Measurements from ENCODE around the gene MEF2A. TPM values are rescaled to one million over a fixed set of nuclear protein-coding genes. Genes with fewer than 3 reads are reported as not detected.

The MEF2A gene
- total RNA-seq, 1 experiment from 2014 or later, result 21.3 TPM

- ATAC-seq (no peak), DNase-seq (no peak)
- H3K79me2 ChIP-seq (ENCODE audit: low read length), result peaks cover 66% of the 10 kb centered on the region
- H4K20me1 ChIP-seq (ENCODE audit: low read length), result no peaks in the 10 kb centered on the region
- no peaks in the 10 kb centered on the region for H3F3A ChIP-seq (ENCODE audit: low read length, unreplicated experiment)
- CTCF ChIA-PET, result no interaction called here
- H3K27me3 ChIP-seq (ENCODE audit: low read length), result no peaks in the 10 kb centered on the region
- BruUV-seq (replicated peaks), result no TSS peak
- intact Hi-C loops (cut with micrococcal nuclease), result no loop called here
- POLR2A ChIA-PET (ENCODE audit: unreplicated experiment), result no interaction called here
- no peak overlapping the region for H3K4me3 ChIP-seq (ENCODE audit: low read length)
- no peaks in the 10 kb centered on the region for H3K9me3 ChIP-seq (ENCODE audit: low read length)
- no peaks in the 10 kb centered on the region for H3K9me2 ChIP-seq (replicated peaks; ENCODE audit: low read length)
- H3K4me2 ChIP-seq (ENCODE audit: low read length), result no peak overlapping the region
- H3K36me3 ChIP-seq (ENCODE audit: low read depth, low read length), result no peaks in the 10 kb centered on the region
- H3K27ac ChIP-seq (ENCODE audit: low read length), result no peak overlapping the region
- no peak overlapping the region for H3K9ac ChIP-seq (ENCODE audit: low read length)
- TF ChIP-seq EZH2phosphoT487 (IDR thresholded peaks at IDR 0.05; ENCODE audit: borderline replicate concordance, low read length) (no peak), CTCF (conservative IDR thresholded peaks at IDR 0.05; ENCODE audit: low read depth, low read length) (no peak), EZH2 (IDR thresholded peaks at IDR 0.05; ENCODE audit: low read length, unreplicated experiment) (no peak)
- no peaks in the 10 kb centered on the region for H3K4me1 ChIP-seq (ENCODE audit: insufficient read depth, low read length)
- H2AFZ ChIP-seq (ENCODE audit: low read length), result no peak overlapping the region
These were observed 49.7 kb downstream of the MEF2A start for GRCh38 chr15:99615460-99615859.

GRCh38 chr15:99616129-99616528, 50.3 kb downstream of the MEF2A start:
- Histone ChIP-seq H3K79me2 (ENCODE audit: low read length) (peaks cover 65% of the 10 kb centered on the region), H3K9me3 (ENCODE audit: low read length) (no peaks in the 10 kb centered on the region), H3F3A (ENCODE audit: low read length, unreplicated experiment) (no peaks in the 10 kb centered on the region), H3K27ac (ENCODE audit: low read length) (no peak overlapping the region), H4K20me1 (ENCODE audit: low read length) (no peaks in the 10 kb centered on the region), H3K9me2 (replicated peaks; ENCODE audit: low read length) (no peaks in the 10 kb centered on the region), H3K27me3 (ENCODE audit: low read length) (no peaks in the 10 kb centered on the region), H3K4me3 (ENCODE audit: low read length) (no peak overlapping the region), H3K4me1 (ENCODE audit: insufficient read depth, low read length) (no peaks in the 10 kb centered on the region), H3K36me3 (ENCODE audit: low read depth, low read length) (no peaks in the 10 kb centered on the region), H3K4me2 (ENCODE audit: low read length) (no peak overlapping the region), H2AFZ (ENCODE audit: low read length) (no peak overlapping the region), H3K9ac (ENCODE audit: low read length) (no peak overlapping the region)
- ChIA-PET CTCF (no interaction called here), POLR2A (ENCODE audit: unreplicated experiment) (no interaction called here)
- TF ChIP-seq EZH2 (IDR thresholded peaks at IDR 0.05; ENCODE audit: low read length, unreplicated experiment), result no peak
- TF ChIP-seq CTCF (conservative IDR thresholded peaks at IDR 0.05; ENCODE audit: low read depth, low read length), result no peak
- no peak for TF ChIP-seq EZH2phosphoT487 (IDR thresholded peaks at IDR 0.05; ENCODE audit: borderline replicate concordance, low read length)
- ATAC-seq (no peak), DNase-seq (no peak)
- intact Hi-C loops (cut with micrococcal nuclease), result no loop called here
- BruUV-seq (replicated peaks), result no TSS peak

GRCh38 chr15:99616773-99617342, 51.1 kb downstream of the MEF2A start:
- CTCF ChIA-PET, result no interaction called here
- no peaks in the 10 kb centered on the region for H3K27me3 ChIP-seq (ENCODE audit: low read length)

More at GRCh38 chr15:99616773-99617342, 51.1 kb downstream of the MEF2A start:
- intact Hi-C loops (cut with micrococcal nuclease), result no loop called here
- no peaks in the 10 kb centered on the region for H3K4me1 ChIP-seq (ENCODE audit: insufficient read depth, low read length)
- H3K9me3 ChIP-seq (ENCODE audit: low read length), result no peaks in the 10 kb centered on the region
- no peaks in the 10 kb centered on the region for H3F3A ChIP-seq (ENCODE audit: low read length, unreplicated experiment)
- no peak overlapping the region for H2AFZ ChIP-seq (ENCODE audit: low read length)
- H3K9me2 ChIP-seq (replicated peaks; ENCODE audit: low read length), result no peaks in the 10 kb centered on the region
- no TSS peak for BruUV-seq (replicated peaks)
- no peak overlapping the region for H3K9ac ChIP-seq (ENCODE audit: low read length)
- no peaks in the 10 kb centered on the region for H3K36me3 ChIP-seq (ENCODE audit: low read depth, low read length)
- H3K4me3 ChIP-seq (ENCODE audit: low read length), result no peak overlapping the region
- DNase-seq (no peak), ATAC-seq (no peak)
- H3K27ac ChIP-seq (ENCODE audit: low read length), result no peak overlapping the region
- no peak overlapping the region for H3K4me2 ChIP-seq (ENCODE audit: low read length)
- H4K20me1 ChIP-seq (ENCODE audit: low read length), result no peaks in the 10 kb centered on the region
- TF ChIP-seq EZH2phosphoT487 (IDR thresholded peaks at IDR 0.05; ENCODE audit: borderline replicate concordance, low read length) (no peak), EZH2 (IDR thresholded peaks at IDR 0.05; ENCODE audit: low read length, unreplicated experiment) (no peak), CTCF (conservative IDR thresholded peaks at IDR 0.05; ENCODE audit: low read depth, low read length) (no peak)
- POLR2A ChIA-PET (ENCODE audit: unreplicated experiment), result no interaction called here
- H3K79me2 ChIP-seq (ENCODE audit: low read length), result peaks cover 65% of the 10 kb centered on the region
